AG08396 (cell line): ENCODE results near the gene SLC11A2.
"Not testable (repeated sequence)": the region's sequence is repeated elsewhere in the genome, so short reads cannot be mapped to it uniquely, and the experiment has no call there.

Source experiments
- DNase-seq: peaks from one replicate; pipeline ENCODE4 v3.0.0; 2012; ENCODE audit warnings: low spot score, mixed read lengths

The SLC11A2 gene

GRCh38 chr12:51025338-51025835, 797 bp downstream of the SLC11A2 start:
- DNase-seq = no peak

DNA sequence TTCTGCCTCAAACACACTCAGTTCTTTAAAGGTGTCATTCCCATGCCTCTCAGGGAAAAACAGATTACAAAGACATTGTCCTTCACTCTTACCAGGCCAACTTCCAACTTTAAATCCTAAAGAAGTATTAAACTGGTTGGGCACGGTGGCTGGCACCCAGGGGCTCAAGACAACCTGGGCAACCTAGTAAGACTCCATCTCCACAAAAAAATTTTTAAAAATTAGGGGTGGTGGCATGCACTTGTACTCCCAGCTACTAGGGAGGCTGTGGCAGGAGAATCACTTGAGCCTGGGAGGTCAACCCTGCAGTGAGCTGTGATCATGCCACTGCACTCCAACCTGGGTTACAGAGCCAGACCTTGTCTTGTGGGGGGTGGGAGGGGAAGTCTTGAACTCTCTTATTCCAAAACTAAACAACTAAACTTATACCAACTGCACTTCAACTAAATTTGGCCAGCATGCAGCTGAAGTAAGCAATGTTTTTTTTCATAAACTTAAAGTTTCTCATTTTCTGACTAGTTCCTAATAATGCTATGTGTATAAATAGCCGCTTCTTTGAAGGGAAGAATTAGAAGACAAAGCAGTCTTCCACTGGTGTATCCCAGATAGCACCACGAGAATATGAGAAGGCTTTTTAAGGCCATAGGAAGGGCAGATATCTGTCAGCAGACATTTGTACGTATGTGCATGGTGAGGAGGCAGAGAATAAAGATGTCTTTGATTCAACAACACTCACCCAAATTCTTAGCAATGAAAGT, 2.4 kb downstream of the SLC11A2 start:
- peak; percentile 11 for DNase-seq

GRCh38 chr12:51021694-51022093, 4.5 kb downstream of the SLC11A2 start:
- no peak for DNase-seq

- no peak for DNase-seq
Observed at GRCh38 chr12:51020448-51021182, 5.6 kb downstream of the SLC11A2 start.

DNA sequence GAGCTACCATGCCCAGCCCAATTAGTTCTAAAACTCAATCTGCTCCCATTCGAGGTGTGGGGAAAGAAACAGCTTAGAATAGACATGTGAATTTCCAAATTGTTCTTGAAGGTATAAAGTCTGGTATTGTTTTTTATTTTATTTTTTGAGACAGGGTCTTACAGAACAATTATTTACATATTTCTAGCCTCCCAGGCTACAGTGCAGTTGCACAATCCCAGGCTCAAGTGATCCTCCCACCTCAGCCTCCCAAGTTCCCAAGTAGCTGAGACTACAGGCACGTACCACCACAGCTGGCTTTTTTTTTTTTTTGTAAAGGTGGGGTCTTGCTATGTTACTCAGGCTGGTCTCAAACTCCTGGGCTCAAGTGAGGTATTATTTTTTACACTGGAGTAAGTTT, 6.3 kb downstream of the SLC11A2 start:
- DNase-seq = no peak

GRCh38 chr12:51018956-51019355, 7.2 kb downstream of the SLC11A2 start:
- DNase-seq = no peak

- DNase-seq = no peak
Observed at GRCh38 chr12:51017452-51017851, 8.7 kb downstream of the SLC11A2 start.

- DNase-seq = not testable (repeated sequence)
Observed at GRCh38 chr12:51014467-51014866, 11.7 kb downstream of the SLC11A2 start.

GRCh38 chr12:51013441-51013840, 12.7 kb downstream of the SLC11A2 start:
- DNase-seq = no peak

DNA sequence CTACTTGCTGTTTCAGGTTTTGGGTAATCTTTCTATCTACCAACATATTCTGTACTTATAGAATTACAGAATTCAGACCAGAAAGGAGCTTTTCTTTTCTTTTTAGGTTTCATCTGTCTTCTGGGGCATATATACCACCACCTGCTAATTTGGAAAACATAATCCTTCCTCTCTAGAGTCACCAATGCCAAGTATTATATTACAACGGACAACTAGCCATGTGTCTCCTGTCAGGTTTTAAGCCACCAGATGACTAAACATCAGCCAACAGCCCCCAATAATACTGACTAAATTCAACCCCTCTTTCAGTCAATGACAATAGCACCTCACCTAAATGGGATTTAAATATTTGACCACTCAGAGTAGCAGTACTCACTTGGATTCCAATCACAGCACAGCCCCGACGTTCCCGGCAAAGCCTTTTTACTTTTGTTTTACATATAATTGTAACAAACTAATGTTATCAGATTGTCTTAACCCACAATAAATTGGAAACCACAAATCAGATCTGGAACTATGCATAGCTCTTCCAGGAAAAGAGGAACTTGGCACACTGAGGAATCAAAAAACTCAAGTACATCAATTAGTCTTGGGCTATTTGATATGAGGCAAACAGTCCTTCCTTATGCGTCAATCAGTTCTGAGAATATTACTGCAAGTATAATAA, 13.5 kb downstream of the SLC11A2 start:
- no peak for DNase-seq

DNA sequence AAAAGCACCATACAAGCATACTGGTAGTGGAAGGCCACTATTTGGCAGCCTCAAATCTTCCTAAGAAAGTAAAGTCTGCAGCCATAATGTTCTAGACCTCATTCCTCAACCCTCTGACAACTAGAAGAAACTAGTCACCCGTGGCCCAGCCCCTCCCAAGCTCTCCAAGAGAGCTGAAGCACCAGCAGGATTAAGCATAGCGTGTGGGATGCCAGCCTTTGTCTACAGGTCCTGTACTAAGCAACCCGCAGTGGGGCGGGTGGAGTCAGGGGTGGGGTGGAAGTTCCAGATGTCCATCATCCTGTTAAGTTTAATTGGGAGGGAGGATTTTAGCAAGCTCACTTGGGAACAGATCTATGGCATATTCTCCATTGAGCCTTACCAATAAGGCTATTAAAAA, 14.2 kb downstream of the SLC11A2 start:
- DNase-seq = no peak

DNA sequence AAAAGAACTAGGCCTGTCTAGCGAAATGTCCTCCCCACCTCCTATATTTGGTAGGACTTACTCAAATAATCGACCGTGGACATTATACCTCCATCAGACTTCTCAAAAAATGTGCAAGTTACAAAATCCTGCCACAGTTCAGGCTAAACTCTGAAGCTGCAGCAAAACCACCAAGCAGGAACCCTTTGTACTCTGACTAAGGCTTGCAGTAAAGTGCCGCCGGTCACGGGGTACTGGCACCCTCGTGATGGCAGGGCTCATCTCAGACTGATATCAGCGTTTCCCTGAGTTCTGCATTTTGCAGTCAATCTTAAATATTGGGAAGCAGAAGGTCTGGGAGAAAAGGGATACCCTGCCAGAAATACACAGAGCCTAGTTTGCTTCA, 17.1 kb downstream of the SLC11A2 start:
- DNase-seq = no peak

- DNase-seq = no peak
Observed at GRCh38 chr12:51008329-51009055, 17.7 kb downstream of the SLC11A2 start.

DNA sequence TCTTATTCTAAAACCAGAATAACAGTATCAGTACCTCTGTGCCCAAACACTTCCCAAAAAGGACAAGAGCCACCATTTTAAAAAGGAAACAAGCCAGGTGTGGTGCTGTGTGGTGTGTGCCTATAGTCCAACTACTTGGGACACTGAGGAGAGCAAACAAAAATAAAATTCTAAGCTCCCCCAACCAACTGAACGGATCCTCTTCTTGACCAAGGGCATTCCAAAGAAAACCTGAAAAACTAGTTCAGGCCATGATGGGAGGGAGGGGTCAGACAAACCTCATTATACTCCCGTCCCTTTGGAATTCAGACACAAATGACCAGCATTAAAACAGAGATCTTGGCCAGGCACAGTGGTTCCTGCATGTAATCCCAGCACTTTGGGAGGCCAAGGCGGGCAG, 20.5 kb downstream of the SLC11A2 start:
- no peak for DNase-seq

GRCh38 chr12:51005030-51005429, 21.2 kb downstream of the SLC11A2 start:
- no peak for DNase-seq

DNA sequence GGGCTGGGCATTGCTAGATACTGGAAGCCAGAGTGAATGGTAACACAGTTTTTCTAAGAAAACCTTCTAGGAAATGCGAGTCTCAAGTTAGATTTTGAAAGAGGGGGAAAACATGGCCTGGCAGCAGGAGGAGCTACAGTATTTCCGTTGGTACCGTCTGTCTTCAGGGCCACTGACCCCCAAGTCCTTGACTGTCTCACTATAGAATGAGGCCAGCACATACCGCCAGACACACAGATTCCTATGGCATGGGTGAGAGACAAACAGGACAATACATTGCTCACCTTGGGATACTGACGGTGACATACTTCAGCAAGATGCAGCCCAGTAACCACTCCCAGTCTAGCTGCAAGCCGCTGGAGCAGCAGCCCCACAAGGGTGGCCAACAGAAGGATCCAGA, 21.7 kb downstream of the SLC11A2 start:
- no peak for DNase-seq

DNA sequence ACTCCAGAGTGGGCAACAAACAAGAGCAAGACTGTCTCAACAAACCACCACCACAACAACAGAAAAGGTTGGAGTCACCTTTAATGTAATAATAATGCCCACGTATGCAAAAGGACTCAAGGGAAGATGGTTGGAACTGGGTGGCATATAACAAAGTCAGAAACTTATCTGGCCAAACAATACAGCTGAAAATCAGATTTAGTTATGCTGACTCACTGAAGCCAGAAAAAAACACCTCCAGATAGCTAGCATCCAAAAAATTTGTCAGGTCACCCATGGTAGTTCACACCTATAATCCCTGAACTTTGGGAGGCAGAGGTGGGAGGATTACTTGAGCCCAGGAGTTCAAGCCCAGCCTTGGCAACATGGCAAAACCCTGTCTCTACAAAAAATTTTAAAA, 24.4 kb downstream of the SLC11A2 start:
- no peak for DNase-seq

GRCh38 chr12:51000245-51000644, 25.9 kb downstream of the SLC11A2 start:
- DNase-seq = peak; percentile 31

GRCh38 chr12:50999093-50999492, 27.1 kb downstream of the SLC11A2 start:
- DNase-seq = no peak

- DNase-seq = no peak
Observed at GRCh38 chr12:50992819-50993218, 33.4 kb downstream of the SLC11A2 start.

DNA sequence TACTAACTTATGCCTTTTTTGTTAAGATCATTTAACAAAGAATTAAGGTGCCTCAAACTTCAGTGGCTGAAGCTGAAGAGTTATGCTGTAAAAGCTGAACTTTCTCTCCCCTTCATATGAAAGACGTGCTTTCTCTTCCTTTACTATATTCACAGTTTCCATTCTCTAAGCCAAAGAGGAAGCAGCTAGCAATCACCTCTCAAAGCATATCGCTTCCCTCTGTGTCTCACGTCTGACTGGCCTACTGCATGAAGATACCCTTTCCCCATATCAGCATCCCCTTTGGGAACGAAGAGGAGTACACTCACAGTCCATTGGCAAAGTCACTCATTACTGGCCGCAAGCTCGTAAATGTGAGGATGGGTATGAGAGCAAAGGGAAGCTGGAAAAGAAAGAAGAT, 34.9 kb downstream of the SLC11A2 start:
- DNase-seq = no peak

DNA sequence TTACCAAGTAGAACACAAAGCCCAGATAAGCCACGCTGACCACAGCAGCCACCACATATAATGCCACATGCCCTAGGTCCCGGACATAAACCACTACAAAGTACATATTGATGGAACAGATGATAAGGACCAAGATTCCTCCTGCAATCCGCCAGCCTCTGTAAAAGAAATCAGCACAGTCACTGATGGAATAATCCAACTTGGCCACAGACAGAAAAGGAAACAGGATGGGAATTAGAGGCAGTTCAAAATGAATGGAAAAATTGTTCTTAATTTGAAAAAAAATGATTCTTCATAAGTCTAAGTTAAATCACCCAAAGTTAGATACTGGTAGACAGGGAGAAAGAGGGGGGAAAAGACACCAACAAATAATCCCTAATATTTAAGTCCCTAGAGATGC, 35.4 kb downstream of the SLC11A2 start:
- no peak for DNase-seq
